GF-D8 (cell line): ENCODE results near the gene PGK2.
"Not testable (repeated sequence)": the region's sequence is repeated elsewhere in the genome, so short reads cannot be mapped to it uniquely, and the experiment has no call there.

ENCODE experiments used
- DNase-seq: peaks from one replicate; lab custom pipeline; 2025; lab: John Stamatoyannopoulos, UW

The PGK2 gene

GRCh38 chr6:49787176-49787575 lies at the start of gene PGK2:
PGK2 (minus strand) TSS chr6:49787285; CDS start chr6:49787187, 98 bp downstream.
- no peak for DNase-seq

GRCh38 chr6:49835140-49835539 lies 48.1 kb upstream of the PGK2 start:
- no peak for DNase-seq

GRCh38 chr6:49833386-49833785 lies 46.3 kb upstream of the PGK2 start:
- DNase-seq, result no peak

GRCh38 chr6:49826743-49827406 lies 39.8 kb upstream of the PGK2 start:
- no peak for DNase-seq

GRCh38 chr6:49815166-49815565 lies 28.1 kb upstream of the PGK2 start:
- DNase-seq, result no peak

- DNase-seq, result no peak
These were observed 26.2 kb upstream of the PGK2 start for GRCh38 chr6:49813248-49813647.

- no peak for DNase-seq
These were observed 19.1 kb upstream of the PGK2 start for GRCh38 chr6:49806145-49806544.

GRCh38 chr6:49805246-49805645 lies 18.2 kb upstream of the PGK2 start:
- DNase-seq, result no peak

- no peak for DNase-seq
These were observed 14.4 kb upstream of the PGK2 start for GRCh38 chr6:49801525-49801924.

GRCh38 chr6:49799090-49799489 lies 12.0 kb upstream of the PGK2 start:
- DNase-seq, result no peak

GRCh38 chr6:49796842-49797455 lies 9.9 kb upstream of the PGK2 start:
- not testable (repeated sequence) for DNase-seq

GRCh38 chr6:49790341-49790740 lies 3.3 kb upstream of the PGK2 start:
- DNase-seq, result no peak

GRCh38 chr6:49784272-49784671 lies 2.8 kb downstream of the PGK2 start:
- no peak for DNase-seq

GRCh38 chr6:49782725-49783124 lies 4.4 kb downstream of the PGK2 start:
- no peak for DNase-seq

- no peak for DNase-seq
These were observed 4.8 kb downstream of the PGK2 start for GRCh38 chr6:49782293-49782692.

- no peak for DNase-seq
These were observed 10.6 kb downstream of the PGK2 start for GRCh38 chr6:49776444-49776843.

GRCh38 chr6:49775043-49775442 lies 12.0 kb downstream of the PGK2 start:
- DNase-seq, result no peak

- DNase-seq, result no peak
These were observed 14.8 kb downstream of the PGK2 start for GRCh38 chr6:49772285-49772684.

GRCh38 chr6:49766762-49767161 lies 20.3 kb downstream of the PGK2 start:
- DNase-seq, result no peak

GRCh38 chr6:49764571-49765236 lies 22.4 kb downstream of the PGK2 start:
- no peak for DNase-seq

- no peak for DNase-seq
These were observed 42.8 kb downstream of the PGK2 start, which contains the start of gene CRISP3 for GRCh38 chr6:49744259-49744658. CRISP3 (minus strand) TSS chr6:49744388; CDS start chr6:49744367, 21 bp downstream.

- DNase-seq, result no peak
These were observed 43.7 kb downstream of the PGK2 start for GRCh38 chr6:49743429-49743828.

GRCh38 chr6:49739423-49739822 lies 47.7 kb downstream of the PGK2 start:
- no peak for DNase-seq
